ENCODE data around the gene CEP83. TPM values are rescaled to one million over a fixed set of nuclear protein-coding genes. Genes with fewer than 3 reads are reported as not detected.

Gene CEP83
- total RNA-seq, 8 experiments from 2014 or later = 11.5 to 87.2 (median 25.9) TPM

DNA sequence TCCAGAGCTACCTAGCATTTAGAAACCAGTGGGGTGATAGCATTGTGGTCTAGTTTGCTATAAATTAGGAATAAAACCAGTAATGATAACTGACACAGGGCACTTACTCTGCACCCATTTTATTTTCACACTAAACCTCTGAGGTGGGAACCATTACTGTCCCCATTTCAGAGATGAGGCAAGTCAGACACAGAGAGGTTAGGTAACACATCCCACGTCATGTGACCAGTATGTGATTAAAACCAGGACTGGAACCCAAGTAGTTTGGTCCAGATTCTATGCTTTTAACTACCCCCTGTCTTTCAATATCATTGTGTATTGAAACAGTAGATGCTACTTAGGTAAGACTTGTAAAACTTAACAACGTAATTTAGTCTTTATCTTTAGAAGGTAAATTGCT is 201.1 kb downstream of the CEP83 start:
- in situ Hi-C loops (cut with MboI; ENCODE audit: low pct_unique_long_range_greater_than_20kb in 2 of 9, low sequenced_read_pairs in 9 of 9, unreplicated experiment in 9 of 9) = no loop called here
- no peak for ATAC-seq (replicated peaks in 6 of 8)
- Histone ChIP-seq H3K27ac (no peak overlapping the region), H3K4me1 (replicated peaks in 1 of 2) (peaks cover 18 to 22% of the 10 kb centered on the region in 2 donors), H3K4me3 (no peak overlapping the region)
- WGBS, 10 experiments = 30 to 100% (median 87%) methylated on average over 1 to 2 of the region's 2 CpGs; no CpG with 5 or more reads in 2 of the 10 experiments

Other genes with a start within 250 kb of the CEP83 start
- gene TMCC3, start 190.7 kb upstream of the CEP83 start, total RNA-seq = 10 to 100 TPM in 3 of 8 experiments, 1 to 10 TPM in 5; 1.6 to 29.3 (median 2.0) TPM

Measured in motor neuron (in vitro differentiated cells).